Upper lobe of left lung (tissue), 6 donors: ENCODE data around the gene KCNJ14. TPM values are rescaled to one million over a fixed set of nuclear protein-coding genes. Genes with fewer than 3 reads are reported as not detected.

Experiments
- ATAC-seq, 2 donors: fragments of 200-7000 bp; cut with Tn5 transposase; one replicate each; pipeline ENCODE4 v1.9.1; 2022; ENCODE audit warnings: mild to moderate bottlenecking in 2 of 2, moderate library complexity in 2 of 2; ENCODE audit not compliant: low FRiP score in 2 of 2
- DNase-seq, 2 donors: peaks; one replicate each; pipeline ENCODE4 v3.0.0-alpha.2; 2019 to 2020
- H3K27ac ChIP-seq, 4 donors: fragments of 200-600 bp; sonication (generic); one replicate each; pipeline ENCODE4 v1.5.1; 2016 to 2019
- H3K27me3 ChIP-seq, 4 donors: fragments of 200-600 bp; sonication (generic); one replicate each; pipeline ENCODE4 v1.5.1; 2017 to 2019
- H3K36me3 ChIP-seq, 4 donors: fragments of 200-600 bp; sonication (generic); one replicate each; pipeline ENCODE4 v1.5.1; 2016 to 2019
- H3K4me1 ChIP-seq, 4 donors: fragments of 200-600 bp; sonication (generic); one replicate each; pipeline ENCODE4 v1.5.1; 2018 to 2019
- H3K4me3 ChIP-seq, 4 donors: fragments of 200-600 bp; sonication (generic); one replicate each; pipeline ENCODE4 v1.5.1; 2017 to 2019; ENCODE audit warnings: mild to moderate bottlenecking in 2 of 4, moderate library complexity in 1 of 4
- H3K9me3 ChIP-seq, 4 donors: fragments of 200-600 bp; sonication (generic); one replicate each; pipeline ENCODE4 v1.5.1; 2018 to 2019
- CTCF ChIP-seq, 6 experiments: fragments of 450-650 bp in 4 of 6; fragments of 200-600 bp in 2 of 6; sonication (generic) in 2 of 6; IDR thresholded peaks; one replicate each; pipeline ENCODE4 v1.5.1; 2016 to 2019; ENCODE audit warnings: antibody characterized with exemption in 6 of 6
- EP300 ChIP-seq, 4 donors: sonication (generic); formaldehyde crosslinking; IDR thresholded peaks; one replicate each; pipeline ENCODE4 v1.5.1; 2017; ENCODE audit warnings: antibody characterized with exemption in 4 of 4, control low read depth in 2 of 4
- POLR2A ChIP-seq, 4 donors: fragments of 450-650 bp; IDR thresholded peaks; one replicate each; pipeline ENCODE4 v1.5.1; 2016 to 2017; ENCODE audit warnings: antibody characterized with exemption in 4 of 4, mild to moderate bottlenecking in 2 of 4
- POLR2AphosphoS5 ChIP-seq, 2 donors: sonication (generic); formaldehyde crosslinking; IDR thresholded peaks; one replicate each; pipeline ENCODE4 v1.5.1; 2017; ENCODE audit warnings: antibody characterized with exemption in 2 of 2
- WGBS, 2 donors: methylation state at CpG; one replicate each; pipeline ENCODE4 v1.1.5; 2017 to 2018; 5-methylcytosine and 5-hydroxymethylcytosine counted together
- total RNA-seq, 6 donors: library from RNA; depleted of rRNA in 4 of 6; stranded (reverse); fragments of >200 nt in 4 of 6; gene quantifications; one replicate each; pipeline versions ENCODE4 v1.1.0 to v1.2.1, GENCODE V29; 2016 to 2021
- donor health status: DM: no; HTN: no; CAD: no; lungs with moderate emphysema.
- donor health status: DM: no; HTN: yes; CAD: no; lungs with severe emphysema.

The KCNJ14 gene
- total RNA-seq, 6 donors from 2014 or later = 0.54 to 1.9 (median 0.91) TPM

GRCh38 chr19:48441360-48442050, 13.9 kb upstream of the KCNJ14 start:
- no peak for ATAC-seq
- Histone ChIP-seq H3K27ac (no peak overlapping the region), H3K27me3 (peaks cover 0 to 23% (median 9%) of the 10 kb centered on the region in 4 donors), H3K4me3 (no peak overlapping the region), H3K4me1 (peaks cover 19 to 32% (median 23%) of the 10 kb centered on the region in 4 donors), H3K36me3 (no peaks in the 10 kb centered on the region), H3K9me3 (no peaks in the 10 kb centered on the region)
- DNase-seq = peak in 1 of 2 donors; percentile 68
- TF ChIP-seq EP300 (IDR thresholded peaks at IDR 0.05) = no peak
- TF ChIP-seq POLR2A (IDR thresholded peaks at IDR 0.05) = no peak
- TF ChIP-seq POLR2AphosphoS5 (IDR thresholded peaks at IDR 0.05) = no peak
- 97% methylated on average over 7 to 14 of the region's 20 CpGs for WGBS, 2 donors

GRCh38 chr19:48442116-48443035, 13.0 kb upstream of the KCNJ14 start:
- Histone ChIP-seq H3K4me3 (peak overlapping the region in 2 of 4 donors; percentile 77 to 92), H3K27ac (no peak overlapping the region), H3K9me3 (no peaks in the 10 kb centered on the region), H3K36me3 (peaks cover 0 to 4% (median 2%) of the 10 kb centered on the region in 4 donors), H3K27me3 (peaks cover 0 to 23% (median 9%) of the 10 kb centered on the region in 4 donors), H3K4me1 (peaks cover 21 to 35% (median 25%) of the 10 kb centered on the region in 4 donors)
- DNase-seq = peak in 1 of 2 donors; percentile 83
- TF ChIP-seq POLR2AphosphoS5 (IDR thresholded peaks at IDR 0.05) = no peak
- TF ChIP-seq EP300 (IDR thresholded peaks at IDR 0.05) = no peak
- no peak for TF ChIP-seq POLR2A (IDR thresholded peaks at IDR 0.05)
- no peak for TF ChIP-seq CTCF (IDR thresholded peaks at IDR 0.05)
- 50 to 60% methylated on average over 40 to 43 of the region's 94 CpGs for WGBS, 2 donors
- no peak for ATAC-seq

GRCh38 chr19:48443256-48443655, 12.1 kb upstream of the KCNJ14 start:
- DNase-seq (peak in 1 of 2 donors; percentile 89), ATAC-seq (no peak)
- WGBS, 2 donors = no CpG with 5 or more reads among the region's 60 CpGs
- Histone ChIP-seq H3K9me3 (no peaks in the 10 kb centered on the region), H3K27ac (no peak overlapping the region), H3K36me3 (peaks cover 0 to 13% (median 10%) of the 10 kb centered on the region in 4 donors), H3K4me3 (peak overlapping the region in 3 of 4 donors; percentile 35 to 92 (median 77)), H3K4me1 (peaks cover 21 to 35% (median 25%) of the 10 kb centered on the region in 4 donors), H3K27me3 (peaks cover 0 to 23% (median 9%) of the 10 kb centered on the region in 4 donors)
- TF ChIP-seq EP300 (IDR thresholded peaks at IDR 0.05) (no peak), POLR2AphosphoS5 (IDR thresholded peaks at IDR 0.05) (no peak), CTCF (IDR thresholded peaks at IDR 0.05) (no peak), POLR2A (IDR thresholded peaks at IDR 0.05) (no peak)

- DNase-seq (peak in 1 of 2 donors; percentile 88), ATAC-seq (no peak)
- Histone ChIP-seq H3K36me3 (peaks cover 0 to 18% (median 14%) of the 10 kb centered on the region in 4 donors), H3K4me1 (peaks cover 21 to 35% (median 25%) of the 10 kb centered on the region in 4 donors), H3K27me3 (peaks cover 0 to 23% (median 9%) of the 10 kb centered on the region in 4 donors), H3K4me3 (peak overlapping the region in 3 of 4 donors; percentile 77 to 97 (median 92)), H3K27ac (no peak overlapping the region), H3K9me3 (no peaks in the 10 kb centered on the region)
- 11 to 12% methylated on average over 3 to 8 of the region's 45 CpGs for WGBS, 2 donors
- no peak for TF ChIP-seq CTCF (IDR thresholded peaks at IDR 0.05)
- no peak for TF ChIP-seq POLR2AphosphoS5 (IDR thresholded peaks at IDR 0.05)
- TF ChIP-seq EP300 (IDR thresholded peaks at IDR 0.05) = no peak
- no peak for TF ChIP-seq POLR2A (IDR thresholded peaks at IDR 0.05)
Measured at GRCh38 chr19:48443731-48444128, 11.6 kb upstream of the KCNJ14 start.
